Islet of Langerhans (tissue), 1 donor: ENCODE measurements around the gene PLXDC1.
A peak's percentile ranks its signal among the peaks of the same experiment; 100 is the strongest.

Source experiments
- FAIRE-seq: peaks from one replicate; lab custom pipeline; 2011; peaks lifted over from hg19 to GRCh38; lab: Jason Lieb, UNC

Gene PLXDC1

GRCh38 chr17:39095309-39095686 lies 56.1 kb downstream of the PLXDC1 start:
- no peak for FAIRE-seq

DNA sequence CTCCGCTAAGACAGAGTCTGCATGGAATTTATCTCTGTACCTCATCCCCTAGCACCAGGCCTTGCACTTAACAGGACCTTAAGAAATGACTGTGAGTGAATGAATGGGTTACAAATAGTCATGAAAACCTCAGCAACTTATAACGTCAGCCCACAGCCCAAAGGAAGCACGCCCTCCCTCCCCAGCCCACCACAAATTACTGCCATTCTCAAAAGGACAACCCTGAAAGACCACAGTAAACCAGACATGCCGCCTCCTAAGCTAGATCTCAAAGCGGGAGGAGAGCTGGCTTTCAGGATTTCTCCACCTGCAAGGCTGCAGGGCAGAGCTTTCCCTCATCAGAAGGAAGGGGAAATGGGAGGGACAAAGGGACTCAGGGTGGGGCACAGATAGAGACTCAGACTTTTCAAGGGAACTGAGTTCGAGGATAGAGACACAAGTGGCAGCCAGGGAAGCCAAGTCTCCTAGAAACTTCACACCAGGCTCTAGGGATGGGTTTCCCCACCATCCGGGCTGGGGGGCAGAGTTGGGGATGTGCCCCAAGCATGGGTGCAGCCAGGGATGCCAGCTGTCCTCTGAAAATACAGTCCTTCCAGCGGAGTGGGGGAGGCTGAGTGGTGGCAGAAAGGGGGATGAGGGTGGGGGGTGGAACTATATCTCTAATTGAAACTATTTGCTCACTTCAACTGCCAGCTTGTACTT lies 56.7 kb downstream of the PLXDC1 start:
- no peak for FAIRE-seq

DNA sequence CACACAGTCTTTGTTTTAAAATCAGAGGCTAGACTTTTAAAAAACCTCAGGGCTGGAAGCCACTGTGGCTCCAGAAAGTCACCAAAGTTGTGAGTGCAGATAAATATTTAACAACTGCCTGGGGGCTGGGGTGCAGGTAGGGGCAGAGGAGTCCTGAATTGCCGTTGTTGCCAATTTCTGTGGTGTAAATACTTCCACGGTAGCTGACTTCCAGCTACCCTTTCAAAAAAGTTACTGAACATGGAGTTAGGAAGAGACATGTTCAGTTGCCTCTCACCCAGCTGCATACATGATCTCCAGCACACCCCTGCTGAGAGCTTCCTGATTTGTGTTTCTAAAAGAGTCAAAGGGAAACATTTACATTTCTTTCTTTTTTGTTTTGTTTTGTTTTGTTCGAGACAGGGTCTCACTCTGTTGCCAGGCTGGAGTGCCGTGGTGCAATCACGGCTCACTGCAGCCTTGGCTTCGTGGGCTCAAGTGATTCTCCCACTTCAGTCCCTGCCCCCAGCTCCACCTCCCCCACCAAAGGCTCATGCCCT lies 58.7 kb downstream of the PLXDC1 start:
- no peak for FAIRE-seq

DNA sequence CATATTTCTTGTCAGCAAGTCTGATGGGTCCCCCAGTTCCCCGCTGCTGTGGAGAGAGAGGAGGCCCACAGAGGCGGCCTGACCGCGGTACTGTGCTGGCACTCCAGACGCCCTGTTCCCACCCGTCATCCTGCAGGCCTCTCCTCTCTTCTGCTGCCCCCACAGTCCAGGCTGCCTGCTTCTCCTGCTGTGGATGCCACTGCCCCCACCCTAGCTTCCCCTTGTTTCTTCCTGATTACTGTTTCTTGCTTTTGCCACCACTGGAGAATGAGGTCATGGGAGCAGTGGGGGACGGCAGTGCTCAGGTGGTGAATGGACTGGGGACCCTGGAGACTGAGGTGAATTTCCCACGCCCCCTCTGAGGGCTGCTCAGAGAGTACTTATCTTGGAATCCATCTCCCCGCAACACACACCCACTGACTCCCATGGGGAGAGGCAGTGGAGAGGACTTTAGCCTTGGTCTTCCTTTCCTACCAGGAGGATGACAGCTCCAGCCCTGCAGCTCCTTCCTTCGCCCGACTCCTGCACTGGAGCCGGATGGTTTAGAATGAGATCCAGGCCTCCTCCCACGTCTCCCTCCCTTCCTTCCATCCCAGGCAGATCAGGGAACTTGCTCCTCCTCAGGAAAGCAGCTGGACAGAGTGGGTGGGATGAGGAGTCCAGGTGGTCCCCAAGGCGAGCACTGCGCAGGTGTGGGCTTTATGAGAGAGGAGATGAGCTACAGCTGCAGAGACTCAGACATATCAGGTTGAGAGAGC lies 60.4 kb downstream of the PLXDC1 start:
- FAIRE-seq: no peak

- FAIRE-seq: no peak
These were observed 61.0 kb downstream of the PLXDC1 start for GRCh38 chr17:39090400-39090799.

DNA sequence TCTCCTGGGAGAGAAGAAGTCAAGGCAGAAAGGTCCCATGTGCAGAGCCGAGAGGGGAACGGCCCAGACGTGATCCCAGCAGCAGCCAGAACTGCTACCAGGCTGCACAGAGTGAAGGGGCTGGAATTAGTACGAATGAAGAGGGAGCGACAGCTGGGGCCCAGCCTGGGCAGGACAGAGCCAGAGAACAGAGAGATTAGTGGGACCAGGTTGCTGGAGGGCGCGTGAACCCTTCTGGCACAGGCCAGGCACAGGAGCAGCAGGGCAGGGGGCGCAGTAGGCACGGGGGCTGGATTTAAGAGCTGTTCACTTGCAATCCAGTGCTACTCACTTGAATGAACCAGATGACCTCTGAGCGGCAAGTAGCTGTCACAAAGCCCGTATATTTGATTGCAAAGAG lies 66.9 kb downstream of the PLXDC1 start:
- no peak for FAIRE-seq

DNA sequence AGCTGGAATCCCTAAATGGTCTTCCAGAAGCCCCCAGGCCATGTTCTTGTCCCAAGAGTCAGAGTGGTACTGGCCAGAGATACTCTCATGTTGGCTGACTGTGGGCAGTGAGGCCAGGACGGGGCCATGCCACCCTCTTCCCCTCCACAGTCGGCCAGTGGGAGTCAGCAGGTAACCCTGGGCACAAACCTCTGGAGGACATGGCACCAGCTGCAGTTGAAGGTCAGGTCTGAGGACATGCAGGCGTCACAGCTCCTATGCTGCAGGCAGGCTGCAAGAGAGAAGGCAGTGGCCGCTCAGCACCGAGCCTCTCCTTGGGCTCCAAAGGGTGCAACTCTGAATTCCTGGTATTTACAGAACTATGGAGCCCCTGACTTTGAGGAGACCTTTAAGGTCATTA lies 68.2 kb downstream of the PLXDC1 start:
- FAIRE-seq: no peak

- FAIRE-seq: no peak
These were observed 69.0 kb downstream of the PLXDC1 start for GRCh38 chr17:39082482-39082881.

DNA sequence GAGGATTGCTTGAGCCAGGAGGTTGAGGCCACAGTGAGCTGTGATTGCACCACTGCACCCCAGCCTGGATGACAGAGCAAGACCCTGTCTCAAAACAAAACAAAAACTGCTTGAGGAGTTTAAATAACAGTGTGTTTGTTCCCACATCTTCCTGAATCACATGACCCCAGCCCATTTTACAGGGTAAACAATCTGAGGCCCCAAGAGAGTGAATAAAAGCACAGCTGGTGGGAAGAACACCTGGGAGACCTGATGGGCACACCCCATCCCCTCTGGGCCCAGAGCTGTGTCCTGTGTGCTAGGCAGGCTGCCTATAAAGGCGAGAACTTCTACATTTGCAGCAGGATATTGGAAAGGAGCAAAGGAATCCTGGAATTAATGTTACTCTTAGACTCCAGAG lies 69.6 kb downstream of the PLXDC1 start:
- no peak for FAIRE-seq

- no peak for FAIRE-seq
These were observed 70.9 kb downstream of the PLXDC1 start for GRCh38 chr17:39080421-39081078.

DNA sequence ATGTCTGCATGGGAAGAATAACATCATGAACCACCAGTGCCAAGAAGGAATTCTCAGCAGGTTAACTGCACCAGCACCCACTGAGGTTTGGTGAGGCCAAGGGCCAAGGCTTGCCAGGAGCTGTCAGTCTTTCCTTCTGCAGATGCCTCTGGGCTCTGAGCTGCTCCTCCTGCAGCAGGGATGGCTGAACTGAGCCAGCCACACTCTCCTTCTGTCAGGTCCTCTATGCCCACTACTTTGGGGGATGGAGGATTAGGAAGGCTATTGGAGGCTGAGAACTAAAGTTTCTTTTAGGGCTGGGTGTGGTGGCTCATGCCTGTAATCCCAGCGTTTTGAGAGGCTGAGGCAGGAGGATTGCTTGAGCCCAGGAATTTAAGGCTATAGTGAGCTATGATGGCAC lies 71.6 kb downstream of the PLXDC1 start:
- no peak for FAIRE-seq

GRCh38 chr17:39077866-39078265 lies 73.6 kb downstream of the PLXDC1 start:
- FAIRE-seq: no peak

GRCh38 chr17:39077252-39077651 lies 74.2 kb downstream of the PLXDC1 start:
- FAIRE-seq: no peak

DNA sequence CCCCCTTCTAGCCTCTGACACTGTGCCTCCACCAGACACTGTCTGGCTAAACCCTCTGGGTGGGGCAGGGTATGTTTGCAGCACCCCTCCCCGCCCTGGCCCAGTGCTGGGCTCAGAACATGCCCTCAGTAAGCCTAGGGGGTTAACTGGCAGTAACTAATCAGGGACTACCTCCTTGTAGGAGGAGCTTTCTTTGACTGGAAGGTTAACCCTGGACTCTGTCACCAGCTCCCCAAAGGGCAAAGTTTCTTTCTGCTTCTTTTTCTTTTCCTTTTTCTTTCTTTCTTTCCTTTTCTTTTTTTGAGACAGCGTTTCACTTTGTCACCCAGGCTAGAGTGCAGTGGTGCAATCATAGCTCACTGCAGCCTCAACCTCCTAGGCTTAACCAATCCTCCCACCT lies 76.8 kb downstream of the PLXDC1 start:
- no peak for FAIRE-seq

- no peak for FAIRE-seq
These were observed 77.5 kb downstream of the PLXDC1 start for GRCh38 chr17:39073916-39074315.

GRCh38 chr17:39073353-39073752 lies 78.1 kb downstream of the PLXDC1 start:
- FAIRE-seq: no peak

- no peak for FAIRE-seq
These were observed 79.9 kb downstream of the PLXDC1 start for GRCh38 chr17:39071573-39071972.

- FAIRE-seq: peak; percentile 72
These were observed 82.2 kb downstream of the PLXDC1 start for GRCh38 chr17:39069114-39069756.

DNA sequence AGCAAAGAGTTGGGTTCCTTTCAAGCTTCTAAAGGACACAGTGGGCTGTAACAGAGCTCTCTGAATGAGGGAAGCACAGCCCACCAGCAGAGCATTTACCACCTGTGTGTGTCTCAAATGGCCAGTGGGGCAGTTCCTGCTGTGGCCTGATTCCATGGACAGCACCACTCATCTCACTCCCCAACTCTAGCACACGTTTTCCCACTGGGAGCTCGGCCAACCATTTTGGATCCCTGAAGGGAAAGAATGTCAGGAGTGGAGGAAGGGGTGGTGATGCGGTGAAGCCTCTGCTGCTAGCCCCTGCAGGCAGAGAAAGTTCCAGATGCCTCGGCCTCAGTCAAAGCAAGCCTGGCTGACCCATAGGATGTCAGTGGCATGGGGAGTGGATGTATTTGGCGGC lies 86.6 kb downstream of the PLXDC1 start:
- no peak for FAIRE-seq

DNA sequence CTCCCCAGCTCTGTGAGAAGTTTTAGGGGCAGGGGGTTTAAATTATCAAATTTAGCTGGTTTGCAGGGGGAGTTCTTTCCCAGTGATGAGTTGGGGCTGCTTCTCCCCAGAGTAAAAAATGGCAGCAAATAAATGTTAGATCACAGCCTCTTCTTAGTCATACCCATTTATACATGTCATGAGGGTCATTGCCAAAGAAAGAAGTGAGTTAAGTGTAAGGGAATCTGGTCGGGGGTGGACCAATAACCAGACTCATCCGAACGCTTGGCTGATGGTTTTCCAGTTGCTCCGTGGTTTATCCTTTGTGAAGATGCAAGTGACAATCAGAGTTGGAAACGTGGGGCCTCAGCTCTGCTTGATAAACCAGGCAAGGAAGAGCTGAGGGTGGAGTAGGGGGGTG lies 87.1 kb downstream of the PLXDC1 start:
- FAIRE-seq: no peak

- no peak for FAIRE-seq
These were observed 87.8 kb downstream of the PLXDC1 start for GRCh38 chr17:39063681-39064069.

GRCh38 chr17:39062846-39063680 lies 88.4 kb downstream of the PLXDC1 start:
- no peak for FAIRE-seq
